Fibroblast of villous mesenchyme (primary cell): ENCODE results near the gene TPPP. TPM values are rescaled to one million over a fixed set of nuclear protein-coding genes. Genes with fewer than 3 reads are reported as not detected.
A peak's percentile ranks its signal among the peaks of the same experiment; 100 is the strongest.

Source experiments
- DNase-seq: peaks from one replicate; pipeline ENCODE4 v3.0.0-alpha.2; 2010; ENCODE audit warnings: low read depth
- H3K4me3 ChIP-seq: 2 replicates; pipeline ENCODE4 v1.5.1; 2011; ENCODE audit warnings: low read depth, mild to moderate bottlenecking, low read length
- CTCF ChIP-seq: IDR thresholded peaks from 2 replicates; pipeline ENCODE4 v1.5.1; 2012; ENCODE audit warnings: low read depth, mild to moderate bottlenecking, low read length; ENCODE audit not compliant: insufficient read depth
- total RNA-seq: library from RNA; depleted of rRNA; stranded (reverse); fragments of >200 nt; gene quantifications from 2 replicates; pipeline ENCODE4 v1.2.3, GENCODE V29; 2012

TPPP gene
- total RNA-seq, 1 donor: under 0.01 TPM

GRCh38 chr5:669111-669841 lies 23.9 kb downstream of the TPPP start:
- peak; percentile 7 for DNase-seq

DNA sequence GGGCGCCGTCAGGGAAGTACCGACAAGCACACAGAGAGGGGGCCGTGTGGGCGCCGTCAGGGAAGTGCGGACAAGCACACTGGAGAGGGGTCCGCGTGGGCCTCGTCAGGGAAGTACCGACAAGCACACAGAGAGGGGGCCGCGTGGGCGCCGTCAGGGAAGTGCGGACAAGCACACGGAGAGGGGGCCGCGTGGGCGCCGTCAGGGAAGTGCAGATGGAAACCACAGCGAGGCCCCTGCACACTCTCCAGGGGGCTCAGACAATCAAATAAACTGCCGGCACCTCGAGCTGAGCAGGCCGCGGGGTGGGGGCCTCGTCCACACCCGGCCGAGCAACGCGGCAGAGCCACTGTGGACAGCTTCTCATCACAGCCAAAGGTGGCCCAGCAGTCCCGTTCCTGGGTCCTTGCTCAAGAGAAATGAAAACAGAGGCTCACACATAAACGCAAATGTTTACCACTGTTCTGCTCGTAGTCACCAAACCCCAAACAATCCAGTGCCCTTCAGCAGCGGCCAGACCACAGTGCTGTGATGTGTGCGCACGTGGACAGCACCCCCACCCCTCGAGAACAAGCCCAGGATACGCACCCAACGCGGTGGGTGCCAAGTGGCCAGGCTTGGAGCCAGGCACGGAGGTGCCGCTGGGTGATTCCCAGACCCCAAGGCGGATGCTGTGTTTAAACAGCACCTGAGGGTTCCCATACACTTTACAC lies 24.7 kb downstream of the TPPP start:
- DNase-seq: no peak
- TF ChIP-seq CTCF: no peak

More at GRCh38 chr5:669111-669841, 23.9 kb downstream of the TPPP start:
- H3K4me3 ChIP-seq: no peak overlapping the region
- peak; percentile 70 for TF ChIP-seq CTCF

GRCh38 chr5:666816-667498 lies 26.2 kb downstream of the TPPP start:
- H3K4me3 ChIP-seq: no peak overlapping the region
- no peak for DNase-seq
- no peak for TF ChIP-seq CTCF

More for the DNA sequence above, 24.7 kb downstream of the TPPP start:
- H3K4me3 ChIP-seq: no peak overlapping the region

GRCh38 chr5:665956-666711 lies 27.0 kb downstream of the TPPP start:
- no peak for TF ChIP-seq CTCF
- H3K4me3 ChIP-seq: no peak overlapping the region
- DNase-seq: no peak

- no peak for TF ChIP-seq CTCF
- no peak overlapping the region for H3K4me3 ChIP-seq
- DNase-seq: no peak
Observed at GRCh38 chr5:665541-665955, 27.6 kb downstream of the TPPP start.

GRCh38 chr5:664994-665360 lies 28.2 kb downstream of the TPPP start:
- no peak for TF ChIP-seq CTCF

More at GRCh38 chr5:664994-665360, 28.2 kb downstream of the TPPP start:
- no peak overlapping the region for H3K4me3 ChIP-seq
- no peak for DNase-seq
